ENCODE results near the gene PHF12. TPM values are rescaled to one million over a fixed set of nuclear protein-coding genes. Genes with fewer than 3 reads are reported as not detected.
"Not testable (repeated sequence)": the region's sequence is repeated elsewhere in the genome, so short reads cannot be mapped to it uniquely, and the experiment has no call there.

The PHF12 gene
- total RNA-seq, 1 donor from 2014 or later: 30.6 TPM

DNA sequence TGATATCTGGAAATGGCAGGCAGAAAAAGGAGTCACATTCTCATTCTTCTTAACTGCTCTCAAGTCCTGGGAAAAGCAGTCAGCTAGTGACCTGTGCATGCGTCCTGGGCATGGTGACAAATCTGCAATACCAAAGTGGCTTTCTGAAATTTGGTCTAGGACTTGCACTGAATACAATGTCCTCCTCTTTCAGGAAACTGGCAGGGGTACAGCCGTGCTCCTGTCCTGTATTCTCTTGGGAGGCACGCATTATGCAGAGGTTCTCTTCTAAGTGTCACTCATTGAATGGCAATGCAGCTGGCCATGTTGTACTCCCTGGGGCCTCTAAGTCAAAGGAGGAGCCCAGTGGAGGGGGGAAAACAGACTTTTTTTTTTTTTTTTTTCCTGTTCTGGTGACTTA lies 10.6 kb downstream of the PHF12 start:
- FAIRE-seq (no peak), DNase-seq (ENCODE audit: low spot score in 2 of 2) (no peak)

- FAIRE-seq: no peak
- DNase-seq (ENCODE audit: low spot score in 2 of 2): no peak
These were observed 11.2 kb downstream of the PHF12 start for GRCh38 chr17:28940142-28940541.

DNA sequence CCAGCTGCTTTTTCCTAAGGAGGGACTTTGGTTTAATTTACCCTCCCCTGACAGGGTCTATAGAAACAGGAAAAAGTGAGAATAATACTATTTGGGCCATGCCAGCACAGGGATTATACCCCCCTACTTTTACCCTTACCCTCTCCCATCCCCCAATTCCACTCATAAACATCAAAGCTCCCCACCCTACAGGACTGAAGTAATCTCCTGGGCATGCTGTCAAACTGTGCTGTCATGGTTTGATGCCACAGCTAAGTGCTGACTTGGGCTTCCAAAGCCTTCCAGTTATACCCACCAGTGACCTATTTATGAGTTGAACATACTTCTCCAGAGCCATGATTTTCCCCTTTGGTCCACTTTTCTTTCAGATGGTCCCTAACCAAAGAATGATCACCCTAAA lies 12.8 kb downstream of the PHF12 start:
- FAIRE-seq (no peak), DNase-seq (ENCODE audit: low spot score in 2 of 2) (no peak)

- DNase-seq (ENCODE audit: low spot score in 2 of 2): peak in 1 of 2 donors; percentile 49
- FAIRE-seq: no peak
These were observed 14.1 kb downstream of the PHF12 start for GRCh38 chr17:28937044-28937729.

DNA sequence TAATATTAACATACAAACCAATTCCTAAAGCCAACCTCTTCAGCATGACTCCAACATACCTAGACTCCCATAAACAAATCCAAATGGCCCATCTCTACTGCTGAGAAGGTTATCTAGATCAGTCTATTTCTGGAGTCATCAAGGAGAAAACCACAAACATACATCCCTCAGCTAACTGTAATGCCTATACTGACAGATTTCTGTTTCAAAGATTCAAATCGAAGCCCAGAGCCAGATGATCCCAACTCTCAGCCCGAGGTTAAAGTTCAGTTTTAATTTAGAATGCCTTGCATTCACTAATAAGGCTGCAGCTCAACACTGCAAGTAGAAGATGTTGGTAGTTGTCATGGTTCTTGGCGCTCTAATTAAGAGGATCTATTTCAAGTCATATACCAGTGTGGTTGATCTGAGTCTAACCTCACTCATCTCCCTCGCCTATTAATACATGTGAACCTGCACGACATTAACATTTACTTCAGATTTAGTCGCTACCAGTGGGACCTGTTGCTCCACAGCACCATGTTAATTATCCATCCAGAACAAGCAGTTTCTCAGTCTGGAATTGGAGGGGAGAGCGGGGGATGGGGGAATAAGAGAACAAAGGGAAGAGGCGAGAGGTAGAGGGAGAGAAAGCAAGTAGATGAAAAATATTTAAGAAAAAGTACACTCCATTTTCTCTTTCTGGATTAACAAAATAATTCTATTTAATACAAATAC lies 15.4 kb downstream of the PHF12 start:
- FAIRE-seq: no peak
- DNase-seq (ENCODE audit: low spot score in 2 of 2): no peak

DNA sequence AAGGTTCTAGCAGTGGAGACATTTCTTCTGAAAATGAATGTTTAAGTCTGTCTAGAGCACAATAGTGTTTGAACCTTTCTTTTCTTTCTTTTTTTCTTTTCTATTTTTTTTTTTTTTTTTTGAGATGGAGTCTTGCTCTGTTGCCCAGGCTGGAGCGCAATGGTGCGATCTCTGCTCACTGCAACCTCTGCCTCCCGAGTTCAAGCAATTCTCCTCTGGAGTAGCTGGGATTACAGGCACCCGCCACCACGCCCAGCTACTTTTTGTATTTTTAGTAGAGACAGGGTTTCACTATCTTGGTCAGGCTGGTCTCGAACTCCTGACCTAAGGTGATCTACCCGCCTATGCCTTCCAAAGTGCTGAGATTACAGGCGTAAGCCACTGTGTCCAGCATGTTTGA lies 16.8 kb downstream of the PHF12 start:
- not testable (repeated sequence) for DNase-seq (ENCODE audit: low spot score in 2 of 2); FAIRE-seq

DNA sequence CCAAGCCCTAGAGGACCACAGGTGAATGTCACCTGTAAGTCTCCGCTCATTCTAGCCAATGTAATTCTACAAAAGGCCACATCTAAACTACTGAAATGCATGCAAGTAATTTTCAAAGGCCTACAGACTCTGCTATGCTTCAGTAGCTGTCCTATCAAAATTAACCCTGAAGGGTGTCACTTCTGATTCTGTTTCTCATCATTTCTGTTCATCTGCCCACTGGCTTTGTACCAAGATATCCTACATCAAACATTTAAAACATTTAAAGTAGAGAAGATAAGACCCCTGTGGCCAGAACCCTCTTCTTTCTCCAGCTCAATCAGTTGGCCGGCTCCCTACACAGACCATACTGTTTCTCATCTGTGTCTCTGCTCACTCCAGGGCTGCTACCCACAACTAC lies 21.5 kb downstream of the PHF12 start:
- no peak for DNase-seq (ENCODE audit: low spot score in 2 of 2)
- FAIRE-seq: no peak

DNA sequence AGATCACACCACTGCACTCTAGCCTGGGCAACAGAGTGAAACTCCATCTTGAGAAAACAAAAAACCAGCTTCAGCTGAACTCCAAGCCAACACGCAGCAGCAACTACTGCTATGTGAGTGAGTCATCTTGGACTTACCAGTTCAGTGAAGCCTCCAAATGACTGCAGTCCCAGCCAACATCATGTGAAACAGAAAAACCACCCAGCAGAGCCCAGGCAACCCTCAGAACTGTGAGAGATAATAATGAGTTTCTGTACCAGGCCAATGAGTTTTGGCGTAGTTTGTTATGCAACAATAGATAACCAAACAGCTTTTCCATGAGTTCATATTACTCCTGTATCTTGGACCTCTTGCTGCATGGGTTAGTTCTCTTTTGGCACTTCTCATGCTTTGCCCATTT lies 23.3 kb downstream of the PHF12 start:
- no peak for FAIRE-seq
- no peak for DNase-seq (ENCODE audit: low spot score in 2 of 2)

GRCh38 chr17:28926786-28927185 lies 24.5 kb downstream of the PHF12 start:
- no peak for FAIRE-seq
- no peak for DNase-seq (ENCODE audit: low spot score in 2 of 2)

GRCh38 chr17:28926366-28926765 lies 25.0 kb downstream of the PHF12 start:
- FAIRE-seq: no peak
- no peak for DNase-seq (ENCODE audit: low spot score in 2 of 2)

DNA sequence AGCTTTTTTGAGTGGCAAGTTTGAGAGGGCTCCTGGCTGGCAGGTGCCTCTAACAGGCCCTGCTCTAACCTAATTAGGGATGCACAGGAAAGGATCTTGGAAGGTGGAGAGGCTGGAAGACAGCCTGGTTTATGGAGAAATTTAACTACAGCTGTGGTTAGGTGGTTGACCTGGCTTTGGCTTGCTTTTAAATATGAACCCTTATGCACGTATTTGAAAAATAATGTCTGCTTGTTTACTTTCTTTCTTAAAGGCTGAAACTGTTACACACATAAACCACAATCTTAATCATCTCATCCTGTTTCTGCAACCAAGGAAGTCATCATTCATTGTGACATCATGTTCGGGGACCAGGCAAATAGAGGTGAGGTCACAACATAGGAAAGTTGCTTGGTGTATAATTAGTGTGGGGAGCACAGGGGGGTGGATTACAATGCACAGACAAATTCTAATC lies 25.4 kb downstream of the PHF12 start:
- DNase-seq (ENCODE audit: low spot score in 2 of 2): no peak
- no peak for FAIRE-seq

DNA sequence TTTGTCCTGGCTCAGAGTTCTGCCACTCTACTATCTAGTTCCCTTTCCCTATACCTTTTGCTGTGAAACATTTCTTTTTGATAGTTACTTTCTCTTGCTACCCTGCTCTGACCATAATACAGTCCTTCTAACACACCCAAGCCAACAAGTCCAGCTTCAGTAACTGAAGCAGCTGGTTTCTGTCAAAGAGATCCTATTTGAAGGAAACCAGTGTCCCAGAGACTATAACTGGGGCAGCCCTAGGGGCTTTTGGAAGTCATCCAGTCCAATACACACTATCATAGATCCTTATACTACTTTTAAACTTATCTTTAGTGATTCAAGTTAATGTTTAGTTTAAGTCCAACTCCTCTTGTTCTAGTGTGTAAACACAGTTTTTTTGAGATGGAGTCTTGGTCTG lies 31.1 kb downstream of the PHF12 start:
- FAIRE-seq (no peak), DNase-seq (ENCODE audit: low spot score in 2 of 2) (no peak)

DNA sequence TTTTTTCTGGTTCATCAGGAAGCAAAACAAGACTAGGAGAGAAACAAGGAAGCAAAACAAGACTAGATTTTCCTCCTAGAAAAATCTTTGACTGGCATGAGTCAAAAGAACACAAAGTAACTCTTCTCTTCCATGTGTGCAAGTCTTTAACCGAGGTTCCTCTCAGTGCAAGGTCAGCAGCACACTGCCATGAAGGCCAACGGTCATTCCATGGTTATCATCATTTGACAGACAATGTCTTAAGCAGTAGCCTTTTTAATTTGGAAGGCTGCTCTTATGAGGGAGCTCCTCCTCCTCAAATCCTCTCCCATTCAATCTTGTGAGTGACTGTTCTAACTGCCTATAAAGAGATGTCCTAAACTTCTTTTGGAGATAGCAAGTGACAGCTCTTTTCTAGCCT lies 33.0 kb downstream of the PHF12 start:
- no peak for FAIRE-seq

DNA sequence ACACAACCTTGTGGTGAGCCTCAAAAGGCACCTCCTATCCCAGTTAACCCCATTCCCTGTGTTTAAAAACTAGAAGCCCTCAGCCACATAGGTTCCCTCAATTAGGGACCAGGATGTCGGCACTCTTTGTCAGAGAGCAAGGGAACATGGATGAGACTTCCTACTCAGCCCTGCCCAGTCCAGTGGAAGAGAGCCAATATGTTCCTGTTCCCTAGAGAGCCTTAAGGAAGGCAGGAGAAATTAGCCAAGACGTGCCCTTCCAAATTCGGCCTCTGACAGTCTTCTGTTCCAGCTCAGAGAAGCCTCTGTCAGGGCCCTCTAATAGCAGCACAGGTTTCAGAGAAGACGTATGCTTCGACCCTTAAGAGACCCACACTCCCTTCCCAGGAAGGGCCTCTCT lies 33.9 kb downstream of the PHF12 start:
- FAIRE-seq (no peak), DNase-seq (ENCODE audit: low spot score in 2 of 2) (no peak)

More for the DNA sequence above, 33.0 kb downstream of the PHF12 start:
- no peak for DNase-seq (ENCODE audit: low spot score in 2 of 2)

DNA sequence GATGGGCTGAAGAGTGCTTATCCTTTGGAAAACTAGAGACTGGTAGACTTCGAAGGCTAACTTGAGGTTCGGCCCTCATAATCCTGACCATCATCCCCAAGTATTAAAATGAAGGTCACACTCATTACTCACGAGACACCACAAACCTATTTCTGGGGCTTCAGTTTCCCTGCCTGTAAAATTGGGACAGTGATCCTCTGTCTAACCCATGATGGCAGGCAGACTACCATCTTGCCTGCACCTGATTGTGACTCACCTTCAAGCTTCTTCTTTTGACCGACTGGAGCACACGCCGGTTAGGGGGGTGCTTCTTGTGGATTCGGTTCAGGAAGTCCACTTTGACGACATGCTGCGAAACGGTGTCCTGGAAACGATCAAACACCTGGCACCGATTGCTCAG lies 34.3 kb downstream of the PHF12 start:
- DNase-seq (ENCODE audit: low spot score in 2 of 2): no peak
- FAIRE-seq: no peak

DNA sequence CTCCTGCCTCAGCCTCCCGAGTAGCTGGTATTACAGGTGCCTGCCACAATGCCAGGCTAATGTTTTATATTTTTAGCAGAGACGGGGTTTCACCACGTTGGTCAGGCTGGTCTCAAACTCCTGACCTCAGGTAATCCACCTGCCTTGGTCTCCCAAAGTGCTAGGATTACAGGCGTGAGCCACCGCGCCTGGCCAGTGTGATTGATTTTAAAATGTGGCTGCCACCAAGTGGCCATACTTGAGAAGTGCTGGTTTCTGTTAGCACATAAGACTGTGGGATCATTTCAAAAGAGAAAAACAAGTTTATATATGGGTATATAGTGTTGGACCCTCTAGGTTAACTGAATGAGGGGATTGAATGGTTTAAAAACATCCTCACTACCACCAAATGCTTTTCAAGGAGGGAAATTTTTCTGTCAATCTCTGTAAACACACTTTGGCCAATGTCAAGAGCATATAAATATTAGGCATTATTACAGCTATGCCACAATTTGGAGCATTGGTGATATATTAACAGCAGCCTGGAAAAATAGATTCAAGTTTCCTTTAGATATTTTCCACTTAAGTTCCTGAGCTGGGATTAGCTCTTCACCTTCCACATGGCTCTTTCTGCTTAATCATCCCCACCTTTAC lies 34.9 kb downstream of the PHF12 start:
- DNase-seq (ENCODE audit: low spot score in 2 of 2): no peak
- no peak for FAIRE-seq

- FAIRE-seq: no peak
- peak in 1 of 2 donors; percentile 1 for DNase-seq (ENCODE audit: low spot score in 2 of 2)
These were observed 38.4 kb downstream of the PHF12 start for GRCh38 chr17:28912938-28913333.

- DNase-seq (ENCODE audit: low spot score in 2 of 2): no peak
- FAIRE-seq: no peak
These were observed 38.9 kb downstream of the PHF12 start for GRCh38 chr17:28912281-28912937.

DNA sequence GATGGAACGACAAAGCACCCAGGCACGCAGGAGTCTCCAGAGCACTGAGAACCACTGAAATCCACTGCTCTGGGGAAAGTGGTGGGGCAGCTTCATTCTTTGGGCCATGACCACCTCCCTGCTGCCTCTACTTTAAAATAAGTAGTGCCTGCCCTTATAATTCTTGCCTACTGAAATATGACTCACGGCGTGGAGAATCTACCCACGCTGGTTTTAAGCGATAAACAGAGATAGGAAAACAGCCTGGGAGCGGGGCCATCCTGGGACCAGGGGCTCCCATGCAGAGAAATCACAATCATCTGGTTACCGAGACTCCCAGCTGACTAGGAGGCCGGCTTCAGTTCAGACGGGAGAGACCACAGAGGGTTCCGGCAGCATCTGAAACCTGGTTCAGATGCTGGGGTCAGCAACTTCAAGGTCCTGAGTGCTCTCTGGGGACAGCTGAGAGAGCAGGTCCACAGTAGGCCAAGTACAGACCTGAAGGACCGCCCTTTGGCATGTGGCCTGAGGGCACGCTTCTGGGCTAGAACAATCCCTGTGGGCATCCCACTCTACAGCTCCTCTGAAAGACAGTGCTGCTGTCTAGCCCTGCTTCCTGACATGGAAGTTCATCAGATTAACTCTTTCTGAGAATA lies 39.8 kb downstream of the PHF12 start:
- FAIRE-seq (no peak), DNase-seq (ENCODE audit: low spot score in 2 of 2) (no peak)

- no peak for DNase-seq (ENCODE audit: low spot score in 2 of 2)
- FAIRE-seq: no peak
These were observed 40.8 kb downstream of the PHF12 start for GRCh38 chr17:28910534-28910933.

Measured in frontal cortex (tissue), 4 donors.